GM21423 (cell line): ENCODE results near the gene IFT81.

Experiments
- ATAC-seq: cut with Tn5 transposase; IDR thresholded peaks from one replicate; pipeline ENCODE4 v1.9.1; 2021; ENCODE audit warnings: mild to moderate bottlenecking, moderate library complexity; ENCODE audit not compliant: unreplicated experiment

Gene IFT81

DNA sequence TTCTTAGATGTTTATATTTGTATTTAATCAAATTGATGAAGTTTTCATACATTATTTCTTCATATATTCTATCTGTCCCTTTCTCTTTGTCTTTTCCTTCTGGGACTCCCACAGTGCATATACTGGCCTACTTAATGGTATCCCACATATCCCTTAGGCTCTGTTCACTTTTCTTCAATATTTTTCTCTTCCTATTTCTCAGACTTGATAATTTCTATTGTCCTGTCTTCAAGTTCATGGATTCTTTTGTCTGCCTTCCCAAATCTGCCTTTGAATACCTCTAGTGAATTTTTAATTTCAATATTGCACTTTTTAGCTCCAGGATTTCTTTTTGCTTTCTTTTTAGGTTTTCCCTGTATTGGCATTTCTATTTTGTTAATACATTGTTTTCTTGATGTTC is 33.4 kb downstream of the IFT81 start:
- ATAC-seq: no peak

DNA sequence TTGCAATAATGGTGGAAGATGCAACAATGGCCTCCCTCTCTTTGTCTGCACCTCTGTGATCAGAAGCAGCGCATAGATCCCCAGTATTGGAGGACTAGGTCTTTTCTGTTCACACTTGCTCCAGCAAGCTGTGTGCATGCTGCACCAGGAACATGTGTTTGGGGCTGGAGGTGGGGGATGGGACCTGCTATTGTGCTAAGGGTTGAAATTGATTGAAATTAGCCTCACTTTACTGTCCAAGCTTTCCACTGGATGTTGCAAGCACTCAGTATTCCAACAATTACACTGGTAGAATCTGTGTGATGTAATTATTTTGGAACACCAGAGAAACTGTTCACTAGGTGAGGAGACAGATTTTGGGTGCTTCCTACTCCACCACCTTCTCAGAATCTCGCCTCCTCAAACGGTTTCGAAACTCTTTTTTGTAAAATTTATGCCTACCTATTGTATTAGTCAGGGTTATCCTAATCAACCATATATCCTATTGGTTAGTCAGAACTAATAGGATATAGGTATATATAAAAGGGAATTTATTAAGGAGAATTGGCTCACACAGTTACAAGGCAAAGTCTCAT is 35.6 kb downstream of the IFT81 start:
- ATAC-seq: no peak

DNA sequence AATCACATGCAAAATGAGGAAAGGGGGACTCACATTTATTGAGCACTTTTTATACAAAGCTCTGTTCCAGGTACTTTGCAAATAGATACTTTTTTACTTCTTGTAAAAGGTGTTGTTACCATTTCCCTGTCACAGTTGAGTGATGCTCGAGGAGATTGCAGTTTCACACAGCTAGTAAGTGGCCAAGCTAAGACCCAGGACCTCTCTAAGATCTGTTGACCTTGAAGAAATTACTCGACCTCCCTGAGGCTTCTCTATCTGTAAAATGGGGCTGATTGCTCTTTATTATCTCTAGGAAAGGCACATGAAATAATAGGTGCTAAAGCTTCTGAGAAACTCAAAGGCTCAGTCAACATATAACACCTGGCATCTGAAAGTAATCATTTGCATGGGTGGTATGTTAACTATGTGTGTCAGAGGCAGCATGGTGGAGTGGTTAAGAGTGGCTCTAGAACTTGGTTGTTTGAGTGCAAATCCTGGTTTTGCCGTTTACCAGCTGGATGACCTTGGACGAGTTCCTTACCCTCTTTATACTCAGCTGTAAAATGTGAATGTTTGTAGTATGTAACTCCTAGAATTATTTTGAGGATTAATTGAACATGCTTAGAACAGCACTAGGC is 41.5 kb downstream of the IFT81 start:
- peak; percentile 83 for ATAC-seq

- ATAC-seq: no peak
Measured at GRCh38 chr12:110168732-110169455, 44.7 kb downstream of the IFT81 start.

DNA sequence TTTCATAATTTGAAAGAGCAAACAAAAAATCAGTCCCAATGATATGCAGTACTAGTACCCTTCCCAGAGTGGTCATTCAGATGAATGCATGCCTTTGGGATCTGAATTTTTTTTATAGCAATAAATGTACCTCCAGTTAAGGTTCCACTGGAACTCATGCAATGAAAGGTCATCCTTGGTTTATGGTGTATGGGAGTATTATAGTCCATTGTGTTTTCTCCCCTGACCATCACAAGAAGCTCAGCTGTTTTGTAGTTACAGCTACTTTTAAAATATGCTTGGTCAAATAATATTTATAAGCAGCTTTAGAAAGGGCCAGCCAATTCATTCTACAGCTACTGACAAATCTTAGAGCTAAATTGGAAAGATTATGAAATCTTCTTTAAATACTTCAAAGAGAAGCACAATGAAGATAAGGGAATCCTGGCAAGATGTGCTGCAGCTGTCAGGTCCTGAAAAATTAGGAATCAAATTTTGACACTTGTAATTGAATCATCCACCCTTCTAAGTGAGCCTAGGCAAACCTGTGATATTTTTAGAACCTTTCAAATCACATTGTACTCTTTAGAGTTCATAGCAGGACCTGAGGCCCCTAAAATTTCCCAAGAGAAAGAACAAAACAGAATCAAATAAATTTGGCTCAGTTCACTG is 46.5 kb downstream of the IFT81 start:
- ATAC-seq: no peak

DNA sequence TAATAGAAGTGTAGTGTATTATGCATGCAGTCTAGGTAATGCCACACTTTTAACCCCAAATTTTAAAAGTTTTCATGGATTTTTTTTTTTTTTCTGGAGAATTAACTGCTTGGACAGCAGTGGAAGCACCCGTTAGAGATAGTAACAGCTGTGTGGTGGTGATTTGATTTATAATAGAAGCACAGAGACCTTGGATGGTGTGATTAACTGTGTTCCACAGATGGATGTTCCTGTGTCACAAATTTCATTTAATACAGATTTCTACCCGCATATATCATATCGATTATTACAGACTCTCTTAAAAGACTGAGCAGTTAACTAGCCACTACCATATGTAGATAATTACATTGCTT is 47.0 kb downstream of the IFT81 start:
- ATAC-seq: no peak

- ATAC-seq: no peak
Measured at GRCh38 chr12:110171636-110172035, 47.5 kb downstream of the IFT81 start.

DNA sequence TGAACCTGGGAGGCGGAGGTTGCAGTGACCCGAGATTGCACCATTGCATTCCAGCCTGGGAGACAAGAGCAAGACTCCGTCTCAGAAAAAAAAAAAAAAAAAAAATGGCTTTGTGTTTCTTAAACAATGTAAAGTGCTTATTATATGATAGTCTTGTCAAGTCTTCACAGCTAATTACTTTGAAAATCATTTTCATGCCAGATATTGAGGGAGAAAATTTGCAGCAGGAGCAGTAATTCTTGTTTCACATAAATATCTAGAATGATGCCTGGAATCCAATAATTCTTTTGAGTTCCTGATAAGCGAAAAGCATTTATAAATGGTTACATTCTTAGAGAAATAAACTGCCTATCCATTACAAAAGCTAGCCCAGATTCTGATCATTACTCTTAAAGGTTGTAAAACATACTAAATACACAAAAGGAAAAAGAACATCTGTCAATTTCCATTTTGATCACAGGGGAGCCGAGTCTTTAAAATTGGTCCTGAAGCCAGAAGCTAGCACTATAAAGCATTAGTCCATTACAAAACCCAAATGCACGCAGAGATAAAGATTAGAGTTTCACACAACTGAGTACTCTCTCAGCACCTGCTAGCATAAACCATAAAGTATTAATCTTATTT is 50.3 kb downstream of the IFT81 start:
- no peak for ATAC-seq

- no peak for ATAC-seq
Measured at GRCh38 chr12:110175201-110175600, 51.0 kb downstream of the IFT81 start.

GRCh38 chr12:110176745-110177144 is 52.6 kb downstream of the IFT81 start:
- no peak for ATAC-seq

- ATAC-seq: no peak
Measured at GRCh38 chr12:110179291-110179690, 55.1 kb downstream of the IFT81 start.

DNA sequence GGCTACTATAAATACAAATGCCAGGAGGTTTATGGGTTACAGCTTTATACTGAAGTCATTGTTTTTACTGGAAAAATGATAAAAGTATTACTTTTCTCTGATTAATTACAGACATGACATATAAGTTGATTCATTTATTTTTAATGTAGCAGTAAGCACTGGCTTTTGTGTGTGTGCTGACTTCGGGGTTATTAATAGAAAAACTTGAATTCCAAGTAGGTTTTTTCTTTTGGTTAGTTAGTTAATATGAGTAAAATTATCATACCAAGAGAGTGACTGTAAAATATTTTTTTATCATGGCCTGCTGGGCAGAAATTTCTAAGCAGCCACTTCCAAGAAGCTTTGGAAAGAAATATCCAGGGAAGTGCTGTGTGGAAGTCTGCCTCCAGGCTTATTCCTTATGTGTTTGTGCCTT is 56.4 kb downstream of the IFT81 start:
- ATAC-seq: no peak

DNA sequence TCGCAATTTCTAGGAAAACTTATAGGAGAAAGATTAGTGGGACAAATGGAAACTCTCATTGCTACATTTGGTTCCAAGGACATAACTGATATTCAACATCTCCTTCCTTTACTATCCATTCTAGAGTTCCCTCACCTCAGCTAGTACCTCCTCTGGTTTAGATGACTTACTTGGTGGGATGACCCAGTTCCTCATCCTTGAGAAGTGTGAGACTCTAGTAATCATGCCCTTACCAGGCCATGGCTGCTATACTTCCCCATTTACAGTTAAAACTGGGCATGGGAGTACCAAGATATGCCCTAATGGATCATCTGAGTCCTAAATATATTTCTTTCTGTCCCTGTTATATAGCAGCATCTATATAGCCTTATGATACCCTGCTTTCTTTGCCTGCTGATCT is 58.1 kb downstream of the IFT81 start:
- ATAC-seq: no peak

DNA sequence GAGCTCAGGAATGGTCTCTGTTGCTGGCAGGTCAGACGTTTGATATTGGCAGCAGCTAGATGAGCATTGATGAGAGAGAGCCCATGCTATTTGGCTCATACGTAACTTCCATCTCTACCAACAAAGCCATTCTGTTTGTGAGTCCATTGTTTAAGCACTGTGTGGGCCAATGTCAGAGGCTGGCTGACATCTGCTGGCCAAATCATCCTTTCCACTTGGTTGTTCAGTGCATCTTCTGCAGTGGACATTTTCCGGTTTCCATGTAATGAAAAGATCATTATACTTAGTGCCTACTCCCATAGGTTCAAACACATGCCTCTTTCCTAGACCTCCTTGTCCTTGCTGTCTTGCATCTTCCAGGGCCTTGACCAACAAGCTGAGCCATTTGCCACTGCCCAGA is 59.2 kb downstream of the IFT81 start:
- no peak for ATAC-seq

DNA sequence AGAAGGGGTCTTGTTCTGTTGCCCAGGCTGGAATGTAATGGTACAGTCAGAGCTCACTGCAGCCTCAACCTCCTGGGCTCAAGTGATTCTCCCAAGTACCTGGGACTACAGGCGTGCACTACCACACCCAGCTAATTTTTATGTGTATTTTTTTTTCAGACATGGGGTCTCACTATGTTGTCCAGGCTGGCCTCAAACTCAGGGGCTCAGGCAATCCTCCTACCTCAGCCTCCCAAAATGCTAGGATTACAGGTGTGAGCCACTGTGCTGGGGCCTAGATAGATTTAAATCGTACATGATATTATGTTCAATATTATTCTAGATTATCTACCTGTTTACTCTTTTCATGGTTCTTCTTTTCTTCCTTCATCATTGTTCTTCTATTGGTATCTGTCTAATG is 61.5 kb downstream of the IFT81 start:
- ATAC-seq: no peak

GRCh38 chr12:110186059-110186458 is 61.9 kb downstream of the IFT81 start:
- ATAC-seq: no peak

DNA sequence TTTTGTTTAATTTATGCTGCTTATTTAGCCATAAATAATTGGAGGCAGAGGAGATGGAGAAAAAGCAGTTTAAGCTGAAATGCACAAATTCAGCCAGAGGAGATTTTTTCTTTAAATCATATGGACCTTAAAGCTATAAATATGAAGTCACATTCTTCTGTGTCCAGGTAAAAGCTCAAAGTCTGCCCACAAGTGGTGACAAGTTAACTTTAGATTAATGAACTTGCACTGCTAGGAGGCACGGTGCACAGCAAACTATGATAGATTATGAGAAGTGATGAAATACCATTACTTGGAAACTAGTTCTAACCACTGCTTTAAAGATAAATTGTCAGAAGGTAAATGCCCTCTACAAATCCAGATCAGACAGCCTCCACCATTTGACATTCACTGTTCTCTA is 69.0 kb downstream of the IFT81 start:
- no peak for ATAC-seq

- no peak for ATAC-seq
Measured at GRCh38 chr12:110197003-110197402, 72.8 kb downstream of the IFT81 start.

DNA sequence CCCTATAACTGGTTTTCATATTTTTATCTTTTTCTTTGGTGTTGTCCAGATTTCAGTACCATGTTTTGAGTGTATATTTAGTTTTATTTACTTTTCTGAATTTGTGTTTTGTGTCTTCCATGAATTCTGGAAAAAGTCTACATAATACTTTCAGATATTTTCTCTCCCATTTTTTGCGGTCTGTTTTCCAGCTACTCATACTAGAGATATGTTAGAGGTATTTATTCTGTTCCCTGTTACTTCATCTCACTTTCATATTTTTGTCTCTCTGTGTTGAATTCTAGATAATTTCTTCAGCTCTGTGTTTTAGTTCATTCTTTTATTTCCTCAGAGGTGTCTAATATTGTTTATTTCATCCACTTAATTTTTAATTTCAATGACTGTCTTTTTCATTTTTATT is 74.2 kb downstream of the IFT81 start:
- ATAC-seq: no peak

- no peak for ATAC-seq
Measured at GRCh38 chr12:110199339-110200123, 75.4 kb downstream of the IFT81 start.

- no peak for ATAC-seq
Measured at GRCh38 chr12:110200124-110200417, 75.9 kb downstream of the IFT81 start.
